ENCODE data around the gene CENPF.
"Not testable (repeated sequence)": the region's sequence is repeated elsewhere in the genome, so short reads cannot be mapped to it uniquely, and the experiment has no call there.

CENPF gene

GRCh38 chr1:214583824-214584554 lies 19.0 kb upstream of the CENPF start:
- no peak for DNase-seq

- DNase-seq: peak; percentile 75
Measured at GRCh38 chr1:214584805-214585766, 17.9 kb upstream of the CENPF start.

GRCh38 chr1:214586621-214587020 lies 16.4 kb upstream of the CENPF start:
- no peak for DNase-seq

GRCh38 chr1:214587165-214587564 lies 15.8 kb upstream of the CENPF start:
- DNase-seq: no peak

- no peak for DNase-seq
Measured at GRCh38 chr1:214588963-214589597, 13.9 kb upstream of the CENPF start.

- DNase-seq: no peak
Measured at GRCh38 chr1:214590696-214591095, 12.3 kb upstream of the CENPF start.

GRCh38 chr1:214591918-214592317 lies 11.1 kb upstream of the CENPF start:
- not testable (repeated sequence) for DNase-seq

- no peak for DNase-seq
Measured at GRCh38 chr1:214593158-214593557, 9.8 kb upstream of the CENPF start.

- DNase-seq: no peak
Measured at GRCh38 chr1:214603819-214604252, 841 bp downstream of the CENPF start.

GRCh38 chr1:214604523-214604922 lies 1.5 kb downstream of the CENPF start:
- peak; percentile 57 for DNase-seq

- DNase-seq: not testable (repeated sequence)
Measured at GRCh38 chr1:214605484-214605883, 2.5 kb downstream of the CENPF start.

GRCh38 chr1:214605933-214606925 lies 3.2 kb downstream of the CENPF start:
- DNase-seq: not testable (repeated sequence)

GRCh38 chr1:214607492-214608215 lies 4.7 kb downstream of the CENPF start:
- not testable (repeated sequence) for DNase-seq

- not testable (repeated sequence) for DNase-seq
Measured at GRCh38 chr1:214608216-214608783, 5.3 kb downstream of the CENPF start.

- DNase-seq: not testable (repeated sequence)
Measured at GRCh38 chr1:214608817-214609216, 5.8 kb downstream of the CENPF start.

GRCh38 chr1:214609692-214610091 lies 6.7 kb downstream of the CENPF start:
- DNase-seq: no peak

- not testable (repeated sequence) for DNase-seq
Measured at GRCh38 chr1:214610136-214610535, 7.1 kb downstream of the CENPF start.

- peak; percentile 37 for DNase-seq
Measured at GRCh38 chr1:214615109-214615508, 12.1 kb downstream of the CENPF start.

- DNase-seq: peak; percentile 70
Measured at GRCh38 chr1:214615871-214616270, 12.9 kb downstream of the CENPF start.

GRCh38 chr1:214617246-214617645 lies 14.3 kb downstream of the CENPF start:
- no peak for DNase-seq

- no peak for DNase-seq
Measured at GRCh38 chr1:214617843-214618242, 14.8 kb downstream of the CENPF start.
